Endometrial microvascular endothelial cells (primary cell): Measurements from ENCODE around the gene ABHD12B. TPM values are rescaled to one million over a fixed set of nuclear protein-coding genes. Genes with fewer than 3 reads are reported as not detected.
"Not testable (repeated sequence)": the region's sequence is repeated elsewhere in the genome, so short reads cannot be mapped to it uniquely, and the experiment has no call there.

Experiments used
- in situ Hi-C: cut with HindIII; loops from 2 replicates; pipeline ENCODE4 v1.10.0; 2017; ENCODE audit warnings: low sequenced_read_pairs, low pct_unique_long_range_greater_than_20kb; ENCODE audit errors: inconsistent ontology term
- total RNA-seq: library from RNA; depleted of rRNA; stranded (reverse); fragments of >200 nt; gene quantifications from one replicate; pipeline ENCODE4 v1.2.3, GENCODE V29; 2015; ENCODE audit errors: inconsistent ontology term

The ABHD12B gene
- total RNA-seq, 1 donor from 2014 or later, result not detected

DNA sequence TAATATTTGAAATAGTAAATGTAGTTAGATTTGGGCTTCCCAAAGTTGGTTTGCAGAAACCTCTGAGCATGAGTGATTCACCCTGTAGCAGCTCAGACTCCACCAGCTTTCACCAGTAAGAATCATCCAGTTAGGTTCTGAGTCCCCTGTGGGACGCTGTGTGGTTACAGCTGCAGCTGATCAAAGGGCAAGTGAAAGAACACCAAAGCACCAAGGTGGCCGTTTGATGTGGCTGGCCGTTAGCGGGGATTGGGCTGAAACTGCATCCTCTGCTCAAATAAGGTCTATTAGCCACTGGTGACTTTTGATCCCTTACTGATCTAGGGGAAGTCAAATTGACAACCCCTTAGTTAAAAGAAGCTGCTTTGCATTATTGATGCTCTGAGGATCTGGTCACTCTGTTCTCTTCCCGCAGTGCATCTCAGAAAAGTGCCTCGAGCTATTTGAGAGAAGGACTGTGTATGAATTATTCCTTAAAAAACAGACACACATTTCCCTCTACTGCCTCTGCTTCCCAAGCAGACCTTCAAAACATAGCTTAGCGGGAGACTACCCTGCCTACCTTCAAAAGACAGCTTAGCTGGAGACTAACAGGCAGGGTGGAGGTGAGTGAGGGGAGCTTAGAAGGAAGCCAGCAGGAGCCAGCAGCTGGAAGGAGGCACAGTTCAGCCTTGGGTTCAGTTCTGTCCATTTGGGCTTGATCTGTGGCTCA lies 3.7 kb downstream of the ABHD12B start:
- in situ Hi-C loops, result no loop called here

DNA sequence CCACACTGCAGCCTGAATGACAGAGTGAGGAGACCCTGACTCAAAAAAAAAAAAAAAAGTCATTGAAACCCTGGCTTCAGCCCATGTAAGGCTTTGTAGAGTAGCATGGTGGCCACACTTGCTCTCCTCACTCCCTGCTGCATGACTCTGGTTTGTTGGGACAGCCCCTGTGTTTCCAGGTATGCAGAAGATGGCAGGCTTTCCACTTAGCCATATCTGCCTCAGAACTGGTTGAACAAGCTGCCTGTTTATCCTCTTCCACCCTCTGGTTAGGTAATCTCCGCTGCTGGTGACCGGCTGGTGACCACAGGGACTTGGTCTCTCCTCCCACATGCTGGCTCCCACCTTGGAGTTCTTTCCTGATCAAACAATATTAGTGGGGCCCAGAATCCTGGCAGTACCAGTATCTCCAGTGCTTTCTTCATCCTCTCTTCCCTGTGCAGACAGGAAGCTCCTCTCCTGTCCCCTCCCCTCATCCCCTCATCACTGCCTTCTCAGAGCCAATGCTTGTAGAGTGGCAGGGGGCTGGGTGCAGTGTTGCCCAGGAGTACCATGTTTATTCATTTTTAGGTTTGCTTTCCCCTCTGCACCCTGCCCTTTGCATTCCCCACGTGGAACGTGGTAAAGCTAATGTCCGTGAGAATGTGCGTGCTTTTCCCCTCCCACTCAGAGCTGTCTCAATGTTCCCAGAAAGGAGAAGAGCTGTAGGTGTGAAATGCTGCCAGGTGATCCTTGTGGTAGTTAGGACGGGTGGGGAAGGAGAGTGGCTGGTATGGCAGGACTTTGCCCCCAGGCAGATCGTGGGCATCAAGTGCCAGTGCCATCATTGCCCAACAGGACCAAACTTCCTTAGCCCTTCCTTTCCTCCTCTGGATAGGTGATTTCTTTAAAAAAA lies 11.3 kb downstream of the ABHD12B start:
- in situ Hi-C loops, result no loop called here

DNA sequence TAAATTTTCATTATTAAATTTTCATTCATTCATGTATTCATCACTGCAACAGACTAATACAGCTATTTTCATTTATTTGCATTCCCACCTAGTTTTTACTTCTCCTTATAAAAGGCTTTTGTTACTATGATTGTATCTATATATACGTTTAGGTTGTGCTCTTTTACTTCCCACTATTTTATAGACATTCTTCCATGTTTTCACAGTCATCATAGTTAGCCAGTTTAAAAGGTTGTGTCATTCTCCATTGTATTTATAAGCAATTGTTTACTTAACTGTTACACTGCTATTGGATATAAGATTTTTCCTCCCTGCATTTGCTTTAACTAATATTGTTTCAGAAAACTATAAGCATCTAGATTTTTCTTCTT lies 12.0 kb downstream of the ABHD12B start:
- in situ Hi-C loops, result no loop called here

DNA sequence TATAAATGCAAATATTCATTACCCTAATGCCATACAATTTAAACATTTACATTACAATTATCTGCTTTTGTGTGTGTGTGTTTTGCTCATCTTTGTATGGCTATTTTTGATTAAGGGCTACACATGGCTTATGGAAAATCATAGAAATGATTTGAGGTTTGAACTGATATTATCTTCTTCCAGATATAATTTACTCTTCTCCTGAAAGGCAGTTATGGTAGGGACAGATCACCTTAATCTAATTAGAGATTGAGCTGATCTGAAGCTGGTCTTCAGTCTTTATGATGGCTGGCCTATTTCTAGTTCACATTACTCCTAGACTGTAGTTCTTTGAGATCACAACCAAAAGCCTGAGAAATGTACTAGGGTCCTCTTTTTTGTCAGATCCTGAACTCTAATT lies 15.6 kb downstream of the ABHD12B start:
- in situ Hi-C loops, result no loop called here

DNA sequence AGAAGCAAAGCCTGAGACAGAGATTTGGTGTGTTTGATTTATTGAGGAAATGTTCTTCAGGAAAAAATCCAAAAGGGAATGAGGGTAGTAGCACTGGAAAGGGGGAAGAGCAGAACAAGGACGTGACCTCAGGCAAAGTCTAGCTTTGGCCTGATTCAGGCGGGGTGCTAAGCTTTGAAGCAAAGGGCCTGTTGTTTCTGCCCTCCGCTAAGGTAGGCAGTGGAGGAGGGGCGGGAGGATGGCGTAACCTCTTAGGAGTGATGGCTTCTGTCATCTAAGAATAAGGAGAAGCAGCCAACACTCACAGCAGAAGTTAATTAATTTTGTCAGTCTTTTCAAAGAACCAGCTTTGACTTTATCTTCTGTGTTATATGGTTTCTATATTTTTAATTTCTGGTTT lies 20.4 kb downstream of the ABHD12B start:
- in situ Hi-C loops, result no loop called here

DNA sequence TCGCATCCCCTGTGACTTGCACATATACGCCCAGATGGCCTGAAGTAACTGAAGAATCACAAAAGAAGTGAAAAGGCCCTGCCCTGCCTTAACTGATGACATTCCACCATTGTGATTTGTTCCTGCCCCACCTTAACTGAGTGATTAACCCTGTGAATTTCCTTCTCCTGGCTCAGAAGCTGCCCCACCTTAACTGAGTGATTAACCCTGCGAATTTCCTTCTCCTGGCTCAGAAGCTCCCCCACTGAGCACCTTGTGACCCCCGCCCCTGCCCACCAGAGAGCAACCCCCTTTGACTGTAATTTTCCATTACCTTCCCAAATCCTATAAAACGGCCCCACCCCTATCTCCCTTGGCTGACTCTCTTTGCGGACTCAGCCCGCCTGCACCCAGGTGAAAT lies 24.6 kb downstream of the ABHD12B start:
- in situ Hi-C loops, result not testable (repeated sequence)

DNA sequence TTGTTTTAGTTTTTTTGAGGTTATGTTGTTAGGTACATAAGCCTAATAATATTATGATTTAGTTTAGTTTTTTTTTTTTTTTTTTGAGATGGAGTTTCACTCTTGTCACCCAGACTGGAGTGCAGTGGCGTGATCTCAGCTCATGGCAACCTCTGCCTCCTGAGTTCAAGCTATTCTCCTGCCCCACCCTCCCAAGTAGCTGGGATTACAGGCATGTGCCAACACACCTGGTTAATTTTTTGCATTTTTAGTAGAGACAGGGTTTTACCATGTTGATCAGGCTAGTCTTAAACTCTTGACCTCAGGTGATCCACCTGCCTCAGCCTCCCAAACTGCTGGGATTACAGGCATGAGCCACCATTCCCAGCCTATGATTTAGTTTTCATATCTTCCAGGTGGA lies 25.2 kb downstream of the ABHD12B start:
- in situ Hi-C loops, result not testable (repeated sequence)

DNA sequence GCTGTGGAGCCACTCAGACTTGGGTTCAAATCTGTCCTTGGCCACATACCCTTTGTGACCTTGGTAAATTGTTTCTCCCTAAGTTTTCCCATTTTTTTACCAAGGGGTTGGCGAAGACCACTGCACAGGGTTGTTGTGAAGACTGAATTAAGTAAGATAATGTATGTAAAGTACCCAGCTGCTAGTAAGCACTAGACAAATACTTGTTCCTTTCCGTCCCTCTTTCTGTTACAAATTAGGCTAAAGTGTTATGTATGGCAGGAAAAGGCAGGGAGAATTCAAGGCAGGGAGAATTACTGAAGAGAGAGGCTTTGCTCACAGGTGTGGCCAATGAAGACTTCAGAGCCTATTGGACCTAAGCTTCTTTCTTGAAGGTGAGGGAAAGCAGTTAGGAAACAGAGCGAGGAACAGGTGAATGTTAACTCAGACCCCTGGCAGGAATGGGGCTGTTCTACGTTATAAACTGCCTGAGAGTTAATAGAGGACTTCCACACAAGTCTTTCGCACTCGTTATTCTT lies 25.9 kb downstream of the ABHD12B start:
- in situ Hi-C loops, result no loop called here

DNA sequence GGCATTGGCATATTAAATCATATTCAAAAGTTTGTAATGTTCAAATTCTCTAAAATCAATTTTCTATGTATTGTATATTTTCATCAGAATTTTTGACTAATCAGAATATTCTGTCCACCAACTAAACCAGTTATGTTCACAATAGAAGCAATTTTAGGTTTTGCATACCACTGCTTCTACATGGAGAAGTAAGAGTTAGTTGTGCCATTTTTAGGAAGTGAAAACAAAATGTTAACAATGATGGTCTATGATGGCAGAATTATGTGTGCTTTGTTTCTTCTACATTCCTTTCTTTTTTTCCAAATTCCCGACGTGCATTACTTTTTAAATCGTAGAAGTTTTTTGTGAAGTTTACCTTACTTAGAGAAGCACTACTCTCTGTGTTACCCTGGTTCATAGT lies 29.5 kb downstream of the ABHD12B start:
- in situ Hi-C loops, result no loop called here

DNA sequence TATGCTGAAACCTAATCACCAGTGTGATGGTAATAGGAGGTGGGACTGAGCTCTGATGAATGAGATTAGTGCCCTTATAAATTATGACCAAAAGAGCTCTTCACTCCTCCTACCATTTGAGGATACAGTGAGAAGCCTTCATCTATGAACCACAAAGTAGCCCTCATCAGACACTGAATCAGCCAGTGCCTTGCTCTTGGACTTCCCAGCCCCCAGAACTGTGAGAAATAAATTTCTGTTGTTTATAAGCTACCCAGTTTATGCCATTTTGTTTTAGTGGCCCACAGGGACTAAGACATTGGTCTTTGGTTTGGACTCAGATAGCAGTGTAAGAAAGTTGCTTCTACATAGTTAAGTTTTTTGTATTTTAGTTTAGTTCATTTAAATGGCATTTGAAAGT lies 32.9 kb downstream of the ABHD12B start:
- in situ Hi-C loops, result no loop called here

DNA sequence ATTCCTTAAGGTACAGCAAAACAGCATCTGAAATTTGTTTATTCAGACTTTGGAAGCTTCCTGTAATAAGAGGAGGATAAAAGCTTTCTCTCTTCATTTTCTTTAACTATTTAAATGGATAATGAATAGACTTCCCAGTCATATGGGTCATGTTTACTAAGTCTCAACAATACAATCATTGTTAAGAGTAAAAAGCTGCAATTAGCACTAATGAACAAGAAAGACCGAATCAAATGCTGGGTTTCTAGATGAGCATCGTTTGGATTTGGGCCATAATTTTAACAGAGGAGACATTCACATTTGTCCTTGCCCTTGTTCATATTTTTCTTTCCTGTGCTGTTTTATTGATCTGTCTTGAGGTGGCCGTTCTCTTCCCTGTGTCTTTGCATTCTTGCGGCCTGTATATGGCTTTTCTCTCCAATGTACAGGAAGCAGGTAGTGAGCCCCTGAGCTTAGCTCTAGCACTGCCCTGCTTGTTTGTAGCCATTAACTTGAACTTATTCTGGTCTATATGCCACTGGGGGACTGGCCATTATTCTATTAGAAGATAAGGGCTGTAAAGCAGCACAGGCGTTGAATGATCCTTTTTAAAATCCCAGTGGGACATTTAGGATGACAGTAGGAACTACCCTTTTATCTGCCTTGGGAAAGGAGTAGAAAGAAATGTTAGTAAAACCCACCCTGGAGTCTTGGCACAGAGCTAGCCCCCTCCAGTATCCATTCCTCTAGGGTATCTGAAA lies 34.6 kb downstream of the ABHD12B start:
- in situ Hi-C loops, result no loop called here

DNA sequence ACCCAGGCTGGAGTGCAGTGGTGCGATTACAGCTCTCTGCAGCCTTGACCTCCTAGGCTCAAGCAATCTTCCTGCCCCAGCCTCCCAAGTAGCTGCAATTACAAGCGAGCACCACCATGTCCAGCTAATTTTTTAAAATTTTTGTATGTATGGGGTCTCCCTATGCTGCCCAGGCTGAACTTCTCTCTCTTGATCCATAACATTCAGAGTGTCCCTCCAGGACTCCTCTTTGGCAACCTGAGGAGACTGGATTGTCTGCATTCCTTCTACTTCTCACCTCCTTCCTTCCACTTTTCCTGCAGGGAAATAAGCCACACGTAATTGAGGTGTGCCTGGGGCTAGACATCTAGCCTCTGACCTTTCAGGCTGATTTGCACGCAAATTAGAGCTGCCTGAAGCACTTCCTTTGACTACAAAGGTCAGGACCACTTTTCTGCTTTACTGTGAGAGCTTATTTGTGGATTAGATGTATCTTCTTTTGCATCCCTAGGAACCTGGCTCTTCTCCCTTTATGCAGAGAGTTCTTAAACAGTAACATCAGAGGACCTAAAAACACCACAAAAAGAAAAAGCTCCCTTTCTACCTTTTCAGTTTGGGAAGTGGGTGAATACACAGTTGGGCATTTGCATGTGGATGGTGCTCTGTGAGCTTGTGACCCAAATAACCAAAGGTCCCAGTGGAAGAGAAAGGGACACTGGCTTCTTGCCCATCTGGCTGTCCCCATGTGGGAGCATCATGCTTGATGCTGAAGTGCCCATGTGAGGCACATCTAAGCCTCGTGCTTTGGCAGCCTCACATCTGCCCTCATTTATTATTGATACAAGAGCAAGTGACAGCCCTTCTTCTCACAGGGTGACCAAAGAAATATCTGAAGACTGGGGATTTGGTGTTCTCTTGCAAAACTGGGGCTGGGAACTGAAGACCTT lies 38.9 kb downstream of the ABHD12B start:
- in situ Hi-C loops, result no loop called here

DNA sequence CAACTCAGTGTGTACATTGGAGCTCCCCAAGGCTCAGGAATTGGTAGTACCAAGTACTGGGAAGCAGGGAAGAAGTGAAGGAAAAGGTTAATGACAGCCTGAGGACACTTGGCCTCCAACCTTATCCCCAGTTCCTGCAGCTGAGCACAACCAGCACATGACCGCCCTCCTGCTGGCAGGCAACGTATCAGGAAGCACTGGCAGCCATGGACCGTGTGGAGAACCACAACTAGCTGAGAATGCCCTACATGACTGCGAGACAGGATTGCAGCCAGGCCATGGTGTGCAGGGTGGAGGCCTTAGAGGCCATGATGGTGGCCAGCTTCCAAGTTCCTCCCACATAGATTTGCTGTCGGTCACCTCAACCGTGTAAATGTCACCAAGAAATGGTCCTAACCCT lies 45.6 kb downstream of the ABHD12B start:
- in situ Hi-C loops, result no loop called here

DNA sequence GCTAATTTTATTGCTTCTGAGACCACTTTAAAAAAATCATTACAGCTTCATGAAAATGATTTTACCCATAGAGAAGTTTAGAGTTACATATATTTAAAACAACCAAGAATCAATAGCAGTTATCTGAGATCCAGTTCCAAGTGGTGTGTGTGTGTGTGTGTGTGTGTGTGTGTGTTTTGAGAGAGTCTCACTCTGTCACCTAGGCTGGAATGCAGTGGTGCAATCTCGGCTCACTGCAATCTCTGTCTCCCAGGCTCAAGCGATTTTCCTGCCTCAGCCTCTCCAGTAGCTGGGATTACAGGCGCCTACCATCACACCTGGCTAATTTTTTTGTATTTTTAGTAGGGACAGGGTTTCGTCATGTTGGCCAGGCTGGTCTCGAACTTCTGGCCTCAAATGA lies 47.7 kb downstream of the ABHD12B start:
- in situ Hi-C loops, result not testable (repeated sequence)

DNA sequence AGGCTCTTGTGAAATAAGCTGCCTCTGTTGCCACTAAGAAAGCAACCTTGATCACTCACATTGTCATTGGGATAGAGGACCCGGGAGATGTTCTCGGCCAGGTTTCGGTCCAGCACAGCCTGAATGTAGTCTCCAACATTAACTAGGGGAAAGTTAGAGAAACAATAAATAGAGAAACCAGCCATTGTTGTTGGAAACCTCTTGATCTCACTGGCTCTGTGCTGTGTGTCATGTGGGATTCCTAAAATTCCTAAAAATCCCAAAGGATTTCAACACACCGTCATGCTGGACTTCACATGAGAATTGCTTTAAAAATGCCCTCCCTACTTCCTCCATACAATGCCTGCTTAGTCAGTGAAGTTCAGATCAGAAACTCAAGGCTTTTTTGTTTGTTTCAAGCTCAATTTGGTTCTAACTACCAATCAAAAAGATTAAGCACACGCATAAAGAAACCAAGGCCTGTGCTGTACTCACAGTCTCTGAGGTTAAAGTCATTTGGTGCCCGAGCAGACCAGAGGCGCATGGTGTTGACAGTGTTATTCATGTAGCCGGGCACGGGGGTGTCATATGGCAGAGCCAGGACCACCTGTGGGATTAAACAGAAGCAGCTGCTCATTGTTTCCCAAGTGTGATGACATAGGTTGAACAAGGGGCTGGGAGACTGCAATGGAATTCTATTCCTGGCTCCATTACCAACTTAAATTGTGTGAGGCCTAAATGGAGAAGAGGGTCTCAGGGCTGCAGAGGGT lies 48.8 kb downstream of the ABHD12B start:
- in situ Hi-C loops, result no loop called here

DNA sequence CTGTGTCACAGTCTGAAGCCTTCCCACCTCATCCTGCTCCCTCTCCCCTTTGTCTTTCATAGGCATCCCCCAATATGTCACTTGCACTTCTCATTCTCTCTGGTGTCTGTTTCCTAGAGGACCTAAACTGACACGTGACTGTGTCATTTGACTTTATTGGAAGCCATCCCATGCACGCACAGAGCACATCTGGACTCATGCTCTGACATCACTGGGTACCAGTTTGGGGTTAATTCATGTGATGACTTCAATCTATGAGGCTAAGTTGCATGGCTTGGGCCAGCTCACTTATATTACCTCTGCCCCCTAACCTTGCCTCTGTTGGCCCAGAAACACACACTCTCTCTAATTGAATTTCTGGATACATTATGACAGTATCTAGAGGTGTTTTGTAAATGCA lies 51.0 kb downstream of the ABHD12B start:
- in situ Hi-C loops, result no loop called here

DNA sequence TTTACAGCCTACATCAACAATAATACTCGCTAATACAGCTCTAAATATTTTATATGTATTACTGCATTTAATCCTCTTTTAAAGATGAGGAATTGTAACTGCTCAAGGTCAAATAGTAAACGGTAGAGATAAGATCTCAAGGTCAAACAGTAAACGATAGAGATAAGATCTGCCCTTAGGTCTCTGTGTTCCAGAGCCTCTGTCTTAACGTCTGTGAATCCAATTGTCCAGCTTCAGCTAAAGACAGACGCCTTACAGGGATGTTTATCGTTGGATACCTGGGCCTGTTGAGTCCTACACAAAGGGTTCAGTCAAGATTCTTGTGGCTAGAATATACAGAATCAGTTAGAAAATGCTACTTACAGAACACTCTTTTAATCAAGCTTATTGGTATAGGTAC lies 52.4 kb downstream of the ABHD12B start:
- in situ Hi-C loops, result no loop called here

DNA sequence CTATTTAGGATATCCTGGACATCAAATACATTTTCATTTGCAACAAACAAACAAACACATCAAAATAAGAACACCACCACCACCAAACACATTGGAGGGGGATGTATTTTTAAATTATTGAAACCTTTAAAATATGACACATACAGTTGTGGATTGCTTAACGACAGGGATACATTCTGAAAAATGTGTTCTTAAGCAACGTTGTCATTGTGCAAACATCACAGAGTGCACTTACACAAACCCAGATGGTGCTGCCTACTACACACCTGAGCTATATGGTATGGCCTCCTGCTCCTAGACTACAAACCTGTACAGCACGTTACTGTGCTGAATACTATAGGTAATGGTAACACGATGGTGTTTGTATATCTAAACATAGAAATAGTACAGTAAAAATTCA lies 53.0 kb downstream of the ABHD12B start:
- in situ Hi-C loops, result loop anchor here (25.0 kb wide), 1 partner anchor 1087 kb away; no protein-coding TSS in a partner anchor
